Breast epithelium (tissue), 4 donors: ENCODE data around the gene MTERF2. TPM values are rescaled to one million over a fixed set of nuclear protein-coding genes. Genes with fewer than 3 reads are reported as not detected.
"Not testable (repeated sequence)": the region's sequence is repeated elsewhere in the genome, so short reads cannot be mapped to it uniquely, and the experiment has no call there.

Source experiments
- DNase-seq, 2 donors: peaks; one replicate each; pipeline ENCODE4 v3.0.0-alpha.2; 2019; ENCODE audit warnings: low spot score in 2 of 2
- H3K27ac ChIP-seq, 2 donors: fragments of 200-600 bp; sonication (generic) in 1 of 2; one replicate each; pipeline ENCODE4 v1.5.1; 2016 to 2019; ENCODE audit warnings: mild to moderate bottlenecking in 1 of 2
- H3K27me3 ChIP-seq, 2 donors: fragments of 200-600 bp; sonication (generic) in 1 of 2; one replicate each; pipeline versions ENCODE4 v1.5.1 to v1.6.0; 2017 to 2019; ENCODE audit warnings: control low read depth in 1 of 2, mild to moderate bottlenecking in 1 of 2
- H3K36me3 ChIP-seq: fragments of 200-600 bp; one replicate; pipeline ENCODE4 v1.5.1; 2019
- H3K4me1 ChIP-seq, 2 donors: fragments of 200-600 bp; sonication (generic); one replicate each; pipeline ENCODE4 v1.5.1; 2016 to 2019; ENCODE audit warnings: control low read depth in 1 of 2
- H3K4me3 ChIP-seq, 3 donors: fragments of 200-600 bp; sonication (generic); 1 replicate in 2 of 3; 2 replicates in 1 of 3; pipeline ENCODE4 v1.5.1; 2016 to 2019; ENCODE audit warnings: mild to moderate bottlenecking in 3 of 3, moderate library complexity in 2 of 3
- H3K9me3 ChIP-seq, 2 donors: fragments of 200-600 bp; sonication (generic) in 1 of 2; one replicate each; pipeline ENCODE4 v1.5.1; 2016 to 2019; ENCODE audit warnings: control low read depth in 1 of 2
- CTCF ChIP-seq, 3 donors: fragments of 450-650 bp; IDR thresholded peaks; one replicate each; pipeline ENCODE4 v1.5.1; 2016 to 2017; ENCODE audit warnings: antibody characterized with exemption in 3 of 3, mild to moderate bottlenecking in 3 of 3, moderate library complexity in 3 of 3
- POLR2A ChIP-seq: fragments of 450-650 bp; IDR thresholded peaks from one replicate; pipeline ENCODE4 v1.6.1; 2016; ENCODE audit warnings: antibody characterized with exemption, mild to moderate bottlenecking, moderate library complexity
- POLR2AphosphoS5 ChIP-seq, 3 donors: sonication (generic); formaldehyde crosslinking; IDR thresholded peaks; one replicate each; pipeline ENCODE4 v1.6.1; 2017; ENCODE audit warnings: antibody characterized with exemption in 3 of 3
- intact Hi-C: fragments of 100-400 bp; cut with DNase I; formaldehyde crosslinking; loops from one replicate; pipeline ENCODE4 v1.15.1; 2023; ENCODE audit warnings: low total_unique reads
- total RNA-seq, 3 donors: library from RNA; depleted of rRNA; stranded (reverse); fragments of >200 nt; gene quantifications; one replicate each; pipeline ENCODE4 v1.1.0, GENCODE V29; 2016

The MTERF2 gene
- total RNA-seq, 3 donors from 2014 or later: 13.6 to 32.8 (median 18.0) TPM

- intact Hi-C loops: no loop called here
Measured at GRCh38 chr12:107011519-107011918, 24.6 kb upstream of the MTERF2 start.

GRCh38 chr12:107007411-107007810 is 20.5 kb upstream of the MTERF2 start:
- TF ChIP-seq POLR2A (no peak), CTCF (IDR thresholded peaks at IDR 0.05) (no peak), POLR2AphosphoS5 (IDR thresholded peaks at IDR 0.05) (no peak)
- no peaks in the 10 kb centered on the region for H3K27me3 ChIP-seq
- DNase-seq: no peak
- no peak overlapping the region for H3K4me3 ChIP-seq
- H3K27ac ChIP-seq: no peak overlapping the region
- intact Hi-C loops: no loop called here
- H3K4me1 ChIP-seq: no peaks in the 10 kb centered on the region
- H3K36me3 ChIP-seq: no peaks in the 10 kb centered on the region
- no peaks in the 10 kb centered on the region for H3K9me3 ChIP-seq

More at GRCh38 chr12:107011519-107011918, 24.6 kb upstream of the MTERF2 start:
- no peak for DNase-seq
- Histone ChIP-seq H3K4me1 (no peaks in the 10 kb centered on the region), H3K27ac (no peak overlapping the region), H3K4me3 (no peak overlapping the region), H3K9me3 (no peaks in the 10 kb centered on the region), H3K27me3 (no peaks in the 10 kb centered on the region), H3K36me3 (no peaks in the 10 kb centered on the region)
- TF ChIP-seq POLR2A (no peak), CTCF (IDR thresholded peaks at IDR 0.05) (no peak), POLR2AphosphoS5 (IDR thresholded peaks at IDR 0.05) (no peak)

GRCh38 chr12:107002665-107003064 is 15.7 kb upstream of the MTERF2 start:
- H3K4me3 ChIP-seq, H3K9me3 ChIP-seq, H3K27me3 ChIP-seq, intact Hi-C loops, DNase-seq, H3K27ac ChIP-seq, H3K36me3 ChIP-seq, H3K4me1 ChIP-seq: not testable (repeated sequence)

GRCh38 chr12:106999446-106999845 is 12.5 kb upstream of the MTERF2 start:
- no peaks in the 10 kb centered on the region for H3K27me3 ChIP-seq
- intact Hi-C loops: loop anchor here (5.0 kb wide), 1 partner anchor 373 kb away; no protein-coding TSS in a partner anchor
- H3K27ac ChIP-seq: no peak overlapping the region
- H3K4me1 ChIP-seq: no peaks in the 10 kb centered on the region
- no peaks in the 10 kb centered on the region for H3K9me3 ChIP-seq
- no peak for DNase-seq
- TF ChIP-seq CTCF (IDR thresholded peaks at IDR 0.05) (no peak), POLR2AphosphoS5 (IDR thresholded peaks at IDR 0.05) (no peak), POLR2A (no peak)
- H3K4me3 ChIP-seq: no peak overlapping the region
- peaks cover 6% of the 10 kb centered on the region for H3K36me3 ChIP-seq

GRCh38 chr12:106997916-106998315 is 11.0 kb upstream of the MTERF2 start:
- Histone ChIP-seq H3K27ac (no peak overlapping the region), H3K4me3 (no peak overlapping the region), H3K36me3 (peaks cover 6% of the 10 kb centered on the region), H3K4me1 (no peaks in the 10 kb centered on the region), H3K27me3 (no peaks in the 10 kb centered on the region), H3K9me3 (no peaks in the 10 kb centered on the region)
- no peak for DNase-seq
- TF ChIP-seq CTCF (IDR thresholded peaks at IDR 0.05) (no peak), POLR2A (no peak), POLR2AphosphoS5 (IDR thresholded peaks at IDR 0.05) (no peak)
- intact Hi-C loops: loop anchor here (5.0 kb wide), 1 partner anchor 374 kb away; no protein-coding TSS in a partner anchor

- not testable (repeated sequence) for H3K4me1 ChIP-seq, H3K4me3 ChIP-seq, DNase-seq, H3K36me3 ChIP-seq, H3K27me3 ChIP-seq, H3K27ac ChIP-seq, H3K9me3 ChIP-seq
- intact Hi-C loops: loop anchor here (5.0 kb wide), 1 partner anchor 376 kb away; no protein-coding TSS in a partner anchor
Measured at GRCh38 chr12:106996102-106996501, 9.2 kb upstream of the MTERF2 start.
